ENCODE measurements around the gene POP4.

The POP4 gene

GRCh38 chr19:29587518-29587986 lies 18.5 kb upstream of the POP4 start:
- Histone ChIP-seq H3K36me3 (no peaks in the 10 kb centered on the region), H3K27me3 (ENCODE audit: insufficient read depth, low read depth, severe bottlenecking) (peaks cover 72% of the 10 kb centered on the region), H3K9me3 (ENCODE audit: severe bottlenecking) (no peaks in the 10 kb centered on the region), H3K27ac (no peak overlapping the region), H3K4me3 (ENCODE audit: low read depth, low read length) (no peak overlapping the region)
- TF ChIP-seq, protein P1, sequence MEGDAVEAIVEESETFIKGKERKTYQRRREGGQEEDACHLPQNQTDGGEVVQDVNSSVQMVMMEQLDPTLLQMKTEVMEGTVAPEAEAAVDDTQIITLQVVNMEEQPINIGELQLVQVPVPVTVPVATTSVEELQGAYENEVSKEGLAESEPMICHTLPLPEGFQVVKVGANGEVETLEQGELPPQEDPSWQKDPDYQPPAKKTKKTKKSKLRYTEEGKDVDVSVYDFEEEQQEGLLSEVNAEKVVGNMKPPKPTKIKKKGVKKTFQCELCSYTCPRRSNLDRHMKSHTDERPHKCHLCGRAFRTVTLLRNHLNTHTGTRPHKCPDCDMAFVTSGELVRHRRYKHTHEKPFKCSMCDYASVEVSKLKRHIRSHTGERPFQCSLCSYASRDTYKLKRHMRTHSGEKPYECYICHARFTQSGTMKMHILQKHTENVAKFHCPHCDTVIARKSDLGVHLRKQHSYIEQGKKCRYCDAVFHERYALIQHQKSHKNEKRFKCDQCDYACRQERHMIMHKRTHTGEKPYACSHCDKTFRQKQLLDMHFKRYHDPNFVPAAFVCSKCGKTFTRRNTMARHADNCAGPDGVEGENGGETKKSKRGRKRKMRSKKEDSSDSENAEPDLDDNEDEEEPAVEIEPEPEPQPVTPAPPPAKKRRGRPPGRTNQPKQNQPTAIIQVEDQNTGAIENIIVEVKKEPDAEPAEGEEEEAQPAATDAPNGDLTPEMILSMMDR (IDR thresholded peaks at IDR 0.05; ENCODE audit: low read depth, low read length) = no peak
- no peak for DNase-seq

- Histone ChIP-seq H3K36me3 (no peaks in the 10 kb centered on the region), H3K4me3 (ENCODE audit: low read depth, low read length) (no peak overlapping the region), H3K27ac (no peak overlapping the region), H3K27me3 (ENCODE audit: insufficient read depth, low read depth, severe bottlenecking) (peaks cover 72% of the 10 kb centered on the region), H3K9me3 (ENCODE audit: severe bottlenecking) (no peaks in the 10 kb centered on the region)
- no peak for DNase-seq
- TF ChIP-seq, protein P1 (IDR thresholded peaks at IDR 0.05; ENCODE audit: low read depth, low read length) = no peak
Observed at GRCh38 chr19:29588095-29588494, 18.0 kb upstream of the POP4 start.

DNA sequence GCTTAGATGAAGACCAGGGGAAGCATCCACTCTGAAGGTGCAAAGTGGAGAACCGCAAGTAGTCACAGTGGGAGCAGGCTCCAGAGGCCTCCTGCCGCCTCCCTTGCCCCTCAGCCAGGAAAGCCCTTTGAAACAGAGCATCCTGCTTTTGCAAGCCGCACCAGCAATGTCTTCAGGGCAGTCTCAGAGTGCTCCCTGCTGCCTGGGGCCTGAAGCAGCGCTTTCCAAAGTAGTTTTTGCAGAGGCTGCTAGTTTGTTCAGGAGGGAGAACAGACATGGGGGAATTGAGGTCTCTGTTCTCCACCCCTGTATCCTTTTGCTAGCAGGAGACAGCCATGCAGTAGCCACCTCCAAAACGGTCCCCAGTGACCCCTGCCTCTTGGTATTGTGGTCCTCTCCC lies 15.8 kb upstream of the POP4 start:
- H3K9me3 ChIP-seq (ENCODE audit: severe bottlenecking) = no peaks in the 10 kb centered on the region
- TF ChIP-seq, protein P1 (IDR thresholded peaks at IDR 0.05; ENCODE audit: low read depth, low read length) = no peak
- H3K4me3 ChIP-seq (ENCODE audit: low read depth, low read length) = no peak overlapping the region
- peaks cover 87% of the 10 kb centered on the region for H3K27me3 ChIP-seq (ENCODE audit: insufficient read depth, low read depth, severe bottlenecking)
- no peaks in the 10 kb centered on the region for H3K36me3 ChIP-seq
- H3K27ac ChIP-seq = no peak overlapping the region
- DNase-seq = no peak

- Histone ChIP-seq H3K9me3 (ENCODE audit: severe bottlenecking) (no peaks in the 10 kb centered on the region), H3K4me3 (ENCODE audit: low read depth, low read length) (no peak overlapping the region), H3K27ac (no peak overlapping the region), H3K36me3 (no peaks in the 10 kb centered on the region), H3K27me3 (ENCODE audit: insufficient read depth, low read depth, severe bottlenecking) (peaks cover 86% of the 10 kb centered on the region)
- TF ChIP-seq, protein P1 (IDR thresholded peaks at IDR 0.05; ENCODE audit: low read depth, low read length) = no peak
- no peak for DNase-seq
Observed at GRCh38 chr19:29591670-29592069, 14.4 kb upstream of the POP4 start.

GRCh38 chr19:29593869-29594268 lies 12.2 kb upstream of the POP4 start:
- no peak overlapping the region for H3K4me3 ChIP-seq (ENCODE audit: low read depth, low read length)
- TF ChIP-seq, protein P1 (IDR thresholded peaks at IDR 0.05; ENCODE audit: low read depth, low read length) = no peak
- no peak for DNase-seq
- no peaks in the 10 kb centered on the region for H3K9me3 ChIP-seq (ENCODE audit: severe bottlenecking)
- no peaks in the 10 kb centered on the region for H3K36me3 ChIP-seq
- H3K27ac ChIP-seq = no peak overlapping the region
- peaks cover 94% of the 10 kb centered on the region for H3K27me3 ChIP-seq (ENCODE audit: insufficient read depth, low read depth, severe bottlenecking)

DNA sequence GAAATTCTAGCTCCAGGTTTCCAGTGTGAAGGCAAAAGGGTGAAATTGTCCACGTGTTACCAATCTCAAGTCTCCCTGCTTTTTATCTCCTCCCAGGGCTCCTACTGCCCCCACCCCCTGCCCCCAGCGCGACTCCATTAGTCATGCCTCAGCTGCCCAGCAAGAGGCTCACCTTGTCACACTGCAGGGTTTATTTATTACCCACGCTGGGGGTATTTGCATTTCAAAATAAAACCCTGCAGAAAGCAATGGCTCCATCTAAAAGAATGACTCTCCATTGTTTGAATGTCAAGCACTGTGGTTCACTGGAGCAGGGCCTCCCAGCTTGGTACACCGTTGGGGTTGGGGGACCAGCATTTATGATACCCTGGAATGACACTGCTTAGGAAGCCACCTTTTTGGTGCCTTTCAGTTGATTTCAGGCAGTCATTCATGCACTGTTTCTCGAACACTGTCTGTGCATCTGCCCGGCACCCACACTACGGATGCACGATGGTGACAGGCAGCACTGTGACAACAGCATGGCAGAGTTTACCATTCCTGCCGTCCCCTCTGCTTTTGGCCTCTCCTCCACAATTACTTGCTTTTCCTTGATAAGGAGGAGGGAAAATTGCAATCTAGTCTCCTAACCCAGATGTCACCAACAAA lies 9.9 kb upstream of the POP4 start:
- no peak overlapping the region for H3K27ac ChIP-seq
- H3K4me3 ChIP-seq (ENCODE audit: low read depth, low read length) = no peak overlapping the region
- no peak for DNase-seq
- no peaks in the 10 kb centered on the region for H3K9me3 ChIP-seq (ENCODE audit: severe bottlenecking)
- H3K27me3 ChIP-seq (ENCODE audit: insufficient read depth, low read depth, severe bottlenecking) = peaks cover 82% of the 10 kb centered on the region
- H3K36me3 ChIP-seq = no peaks in the 10 kb centered on the region
- TF ChIP-seq, protein P1 (IDR thresholded peaks at IDR 0.05; ENCODE audit: low read depth, low read length) = no peak

All from WERI-Rb-1 (cell line).